Activated gamma-delta T cell (primary cell): ENCODE data around the gene KPNA2.
"Not testable (repeated sequence)": the region's sequence is repeated elsewhere in the genome, so short reads cannot be mapped to it uniquely, and the experiment has no call there.

Experiments
- DNase-seq: peaks from one replicate; lab custom pipeline; 2025; lab: John Stamatoyannopoulos, UW
- total RNA-seq, 2 donors: gene quantifications; one replicate each; lab custom pipeline; 2026; lab: John Stamatoyannopoulos, UW

Gene KPNA2
- 19.6 to 33.0 reads per million in 2 donors for total RNA-seq

DNA sequence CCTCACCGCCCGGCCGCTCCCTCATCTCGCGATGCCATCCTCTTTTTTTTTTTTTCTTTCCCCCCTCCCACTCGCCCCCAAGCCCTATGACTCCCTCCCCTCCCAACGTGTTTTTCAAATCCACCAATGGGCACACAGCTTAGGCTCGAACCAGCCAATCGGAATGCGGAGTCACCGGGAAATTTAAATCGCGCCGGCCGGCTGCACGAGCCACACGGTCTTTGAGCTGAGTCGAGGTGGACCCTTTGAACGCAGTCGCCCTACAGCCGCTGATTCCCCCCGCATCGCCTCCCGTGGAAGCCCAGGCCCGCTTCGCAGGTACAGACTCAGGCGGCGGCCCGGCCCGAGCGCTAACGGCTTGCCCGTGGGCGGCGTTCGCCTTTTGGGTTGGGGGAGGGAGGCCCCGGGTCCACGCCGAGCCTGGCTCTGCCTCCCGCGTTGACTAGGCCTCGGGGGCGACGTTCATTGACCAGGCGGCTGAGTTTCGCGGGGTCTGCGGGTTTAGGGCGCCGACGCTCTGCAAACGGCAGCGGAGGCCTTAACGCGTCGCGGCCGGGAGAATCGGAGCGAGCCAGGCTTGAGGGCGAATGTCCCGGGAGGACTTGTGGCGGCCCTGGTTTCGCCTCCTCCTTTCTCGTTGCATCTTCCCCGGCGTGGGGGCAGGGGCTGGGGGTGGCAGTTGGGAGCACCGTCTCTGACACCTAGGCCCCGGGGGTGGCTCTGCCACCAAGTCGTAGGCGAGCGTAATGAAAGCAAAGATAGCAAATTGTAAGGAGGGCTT, at the start of gene KPNA2:
Gene KPNA2 (plus strand): TSS at position 213 of the 781 bp plus-strand sequence. CDS start 1,398 bp downstream, outside the sequence.
- DNase-seq, result peak; percentile 67

DNA sequence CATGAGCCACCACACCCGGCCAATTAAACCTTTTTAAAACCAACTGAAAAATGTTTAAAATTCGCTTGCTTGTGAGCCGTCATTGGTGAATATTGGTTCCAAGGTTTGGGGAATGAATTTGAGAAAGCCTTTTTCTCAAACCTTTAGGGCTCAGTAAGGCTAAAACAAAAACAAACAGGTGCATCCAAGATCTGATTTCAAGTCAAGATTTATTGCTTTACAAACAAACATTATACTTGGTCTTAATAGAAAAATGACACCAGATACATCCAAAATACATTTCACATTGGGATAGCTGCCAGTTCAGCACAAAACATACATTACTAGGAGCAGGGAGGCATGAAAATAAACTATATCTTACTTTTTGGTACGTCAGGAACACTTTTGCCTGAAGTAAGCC, 44.6 kb upstream of the KPNA2 start:
- no peak for DNase-seq

DNA sequence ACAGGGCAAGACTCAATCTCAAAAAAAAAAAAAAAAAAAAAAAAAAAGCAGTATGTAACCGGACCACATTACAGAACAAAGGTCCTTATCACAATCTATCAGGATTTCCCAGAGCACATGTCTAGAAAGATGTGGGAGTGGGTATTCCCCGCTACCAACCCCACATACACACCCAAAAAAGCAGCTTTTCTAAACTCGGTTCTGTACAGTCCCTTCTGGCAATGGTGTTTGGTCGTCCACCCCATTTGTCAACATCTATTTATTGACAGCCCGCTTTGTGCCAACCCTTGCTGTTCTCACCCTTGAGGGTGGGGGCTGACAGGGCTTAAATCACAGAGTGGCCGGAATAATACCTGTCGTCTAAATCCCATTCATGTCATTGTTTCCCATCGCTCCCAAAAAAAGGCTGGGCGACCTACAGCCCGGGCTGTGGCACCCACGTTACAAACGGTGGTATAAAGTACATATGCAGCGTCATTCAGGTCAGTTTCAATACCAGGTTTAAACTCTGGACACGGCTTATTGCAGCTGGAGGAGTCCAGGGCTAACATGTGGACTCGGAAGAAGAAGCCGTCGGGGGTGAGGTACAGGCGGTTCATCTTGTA, 42.9 kb upstream of the KPNA2 start:
- DNase-seq, result no peak

DNA sequence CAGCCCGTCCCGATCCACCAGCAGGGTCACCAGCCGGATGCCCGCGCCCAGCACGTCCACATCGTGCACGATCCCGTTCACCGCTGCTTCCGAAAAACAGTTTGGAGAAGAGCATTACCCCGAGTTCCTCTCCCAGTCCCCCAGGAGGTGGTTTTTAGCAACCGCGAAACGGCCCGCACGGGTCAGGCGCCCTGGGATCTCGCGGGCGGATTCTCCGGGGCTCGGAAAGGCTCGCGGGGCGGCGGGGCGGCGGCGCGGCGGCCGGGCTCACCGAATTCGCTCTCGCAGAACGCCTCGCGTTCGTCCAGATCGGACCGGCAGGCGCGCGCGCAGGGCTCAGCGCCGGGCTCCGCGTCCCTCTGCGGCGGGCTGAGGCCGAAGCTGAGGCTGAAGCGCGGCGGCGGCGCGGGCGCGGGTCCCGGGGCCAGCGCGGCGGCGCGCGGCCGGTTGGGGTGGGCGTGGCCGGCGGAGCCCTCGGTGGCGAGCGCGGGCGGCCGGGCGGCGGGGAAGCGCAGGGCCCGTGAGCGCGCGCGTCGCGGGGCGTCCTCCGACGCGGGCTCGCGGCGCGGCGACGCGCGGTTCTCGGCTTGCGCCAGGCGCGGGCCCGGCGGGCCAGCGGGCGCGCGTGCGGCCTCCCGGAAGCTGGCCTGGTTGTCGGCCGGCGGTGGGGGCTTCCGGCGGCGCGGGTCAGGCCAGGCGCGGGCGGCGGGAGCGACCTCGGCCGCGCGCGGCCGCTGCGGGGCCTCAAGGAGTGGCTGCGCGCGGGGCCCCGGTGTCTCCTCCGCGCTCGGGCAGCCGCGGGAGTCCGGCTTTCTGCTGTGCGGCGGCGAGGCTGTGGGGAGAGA, 42.2 kb upstream of the KPNA2 start:
- DNase-seq, result peak; percentile 54

DNA sequence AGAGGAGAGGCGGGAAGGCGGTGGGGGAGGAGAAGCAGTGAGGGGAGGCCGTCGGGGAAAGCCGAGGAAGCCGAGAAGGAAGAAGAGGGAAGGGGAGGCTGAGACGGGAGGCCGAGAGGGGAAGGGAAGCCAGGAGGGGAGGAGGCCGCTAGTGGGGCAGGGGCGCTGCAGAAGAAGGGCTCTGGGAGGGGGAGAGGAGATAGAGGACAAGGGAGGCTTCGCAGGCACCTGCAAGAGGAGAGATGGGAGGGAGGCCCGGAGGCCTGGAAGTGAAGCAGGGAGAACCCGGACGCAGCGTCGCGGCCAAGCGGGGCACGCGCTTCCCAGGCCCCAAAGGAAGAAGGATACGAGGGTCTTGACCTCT, 41.6 kb upstream of the KPNA2 start:
- no peak for DNase-seq

DNA sequence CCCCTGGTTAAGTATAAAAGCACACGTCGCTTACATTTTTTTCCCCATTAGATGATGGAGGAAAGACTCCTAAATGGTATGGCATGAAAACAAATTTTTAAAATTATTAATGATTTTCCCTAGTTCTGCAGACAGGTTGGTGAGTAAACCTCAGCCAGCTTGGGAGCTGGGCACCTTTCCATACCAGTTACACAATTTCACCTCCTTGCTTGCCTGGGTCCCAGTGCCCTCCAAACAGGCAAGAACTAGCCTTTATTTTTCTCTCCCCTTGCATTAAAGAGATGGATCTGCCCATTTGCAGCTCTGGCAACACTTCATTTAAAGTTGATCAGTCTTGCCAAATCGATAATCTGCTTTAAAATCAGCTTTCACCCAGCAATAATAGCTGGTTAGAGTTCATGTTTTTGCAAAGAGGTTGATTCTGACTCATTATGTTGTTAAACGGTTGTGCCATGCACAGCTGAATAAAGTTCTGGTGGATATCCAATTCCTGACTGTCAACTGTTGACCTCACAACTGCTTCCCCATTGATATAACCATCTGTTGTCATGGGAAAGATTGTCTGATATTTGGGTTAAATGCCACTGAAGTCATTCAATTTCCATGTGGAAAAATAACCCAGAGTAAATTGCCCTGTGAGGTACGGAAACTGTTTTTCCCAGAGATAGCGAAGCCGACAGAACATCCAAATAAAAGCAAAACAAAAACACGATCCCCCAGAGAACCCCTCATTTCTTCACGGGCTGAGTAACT, 40.5 kb upstream of the KPNA2 start:
- no peak for DNase-seq

DNA sequence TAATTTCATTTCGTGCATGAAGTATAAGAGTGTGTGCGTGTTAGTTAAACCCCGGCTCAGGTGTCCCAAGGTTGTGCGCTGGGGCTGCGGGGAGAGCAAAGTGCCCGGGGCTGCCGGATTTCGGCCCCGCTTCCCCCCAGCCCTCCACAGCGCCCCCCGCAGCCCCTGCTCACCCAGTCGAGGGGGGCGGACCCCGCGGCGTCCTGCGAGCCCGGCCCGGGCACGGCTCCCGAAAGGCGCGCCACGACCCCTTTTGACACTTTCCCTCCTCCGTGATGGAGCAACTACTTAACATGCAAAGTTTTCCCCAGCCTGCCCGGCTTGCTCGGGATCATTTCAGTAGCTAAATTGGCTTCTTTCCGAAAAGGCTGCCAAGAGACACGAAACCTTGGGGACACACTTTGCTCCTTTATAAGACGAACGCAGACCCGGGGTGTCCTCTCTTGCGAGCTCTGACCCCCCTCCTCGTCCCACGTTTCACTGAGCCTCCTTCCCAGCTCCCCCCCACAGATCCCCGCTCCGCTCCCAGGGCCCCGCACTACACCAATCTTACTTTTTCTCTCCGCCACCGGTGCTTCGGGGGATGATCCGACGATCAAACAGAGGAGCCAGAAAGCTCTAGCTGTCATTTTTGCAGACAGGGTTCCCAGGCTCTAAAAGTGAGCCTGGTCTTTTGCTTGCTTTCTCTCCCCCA, 39.8 kb upstream of the KPNA2 start:
- no peak for DNase-seq

DNA sequence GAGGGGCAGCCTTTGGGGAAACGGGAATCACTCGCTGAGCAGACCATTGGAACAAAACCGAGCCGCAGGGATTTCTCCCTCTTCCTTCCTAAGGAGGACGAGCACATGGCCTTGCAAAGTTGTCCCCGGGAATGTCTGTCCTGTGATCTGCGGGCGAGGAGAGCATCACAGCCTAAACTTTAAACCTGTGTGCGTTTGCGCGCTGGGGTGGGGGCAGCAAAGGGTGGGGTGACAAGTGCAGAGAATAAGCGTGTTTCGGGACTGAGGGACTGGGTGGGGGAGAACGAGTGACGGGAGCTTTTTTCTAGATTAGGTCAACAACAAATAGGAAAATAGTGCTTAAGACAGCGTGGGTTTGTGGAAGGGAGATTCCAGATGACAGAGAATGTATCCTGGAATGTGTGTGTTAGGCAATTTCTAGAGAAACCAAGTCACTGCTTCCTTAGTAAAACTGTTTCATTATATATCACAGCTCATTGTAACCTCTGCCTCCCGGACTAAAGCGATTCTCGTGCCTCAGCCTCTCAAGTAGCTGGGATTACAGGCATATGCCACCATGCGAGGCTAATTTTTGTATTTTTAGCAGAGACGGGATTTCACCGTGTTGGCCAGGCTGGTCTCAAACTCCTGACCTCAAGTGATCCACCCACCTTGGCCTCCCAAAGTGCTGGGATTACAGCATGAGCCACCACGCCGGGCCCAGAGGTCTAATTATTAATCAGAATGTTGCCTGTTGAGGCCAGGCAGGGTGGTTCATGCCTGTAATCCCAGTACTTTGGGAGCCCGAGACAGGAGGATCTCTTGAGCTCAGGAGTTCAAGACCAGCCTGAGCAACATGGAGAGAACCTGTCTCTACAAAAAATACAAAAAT, 39.0 kb upstream of the KPNA2 start, which contains the start of gene C17orf58:
Gene C17orf58 (minus strand): TSS at position 169 of the 871 bp plus-strand sequence. CDS start 271 bp downstream, outside the sequence.
- DNase-seq, result not testable (repeated sequence)

DNA sequence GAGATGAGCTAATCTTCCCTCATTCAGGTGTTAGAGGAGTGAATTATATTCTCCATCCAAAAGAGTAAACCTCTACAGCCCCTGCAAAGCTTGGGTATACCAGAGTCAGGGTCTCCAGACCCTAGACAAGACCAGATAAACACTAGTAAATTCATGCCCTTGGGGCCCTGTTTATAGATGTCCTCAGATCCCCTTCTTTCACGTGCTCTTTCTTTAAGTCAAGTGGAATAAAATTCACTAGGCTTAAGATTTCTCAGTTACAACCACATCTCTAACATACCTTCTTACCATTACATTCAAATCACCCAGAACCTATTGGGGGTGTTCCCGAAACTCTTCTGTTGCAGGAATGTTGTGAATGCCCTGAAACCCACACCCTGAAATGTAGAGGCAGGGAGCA, 37.1 kb upstream of the KPNA2 start:
- no peak for DNase-seq

DNA sequence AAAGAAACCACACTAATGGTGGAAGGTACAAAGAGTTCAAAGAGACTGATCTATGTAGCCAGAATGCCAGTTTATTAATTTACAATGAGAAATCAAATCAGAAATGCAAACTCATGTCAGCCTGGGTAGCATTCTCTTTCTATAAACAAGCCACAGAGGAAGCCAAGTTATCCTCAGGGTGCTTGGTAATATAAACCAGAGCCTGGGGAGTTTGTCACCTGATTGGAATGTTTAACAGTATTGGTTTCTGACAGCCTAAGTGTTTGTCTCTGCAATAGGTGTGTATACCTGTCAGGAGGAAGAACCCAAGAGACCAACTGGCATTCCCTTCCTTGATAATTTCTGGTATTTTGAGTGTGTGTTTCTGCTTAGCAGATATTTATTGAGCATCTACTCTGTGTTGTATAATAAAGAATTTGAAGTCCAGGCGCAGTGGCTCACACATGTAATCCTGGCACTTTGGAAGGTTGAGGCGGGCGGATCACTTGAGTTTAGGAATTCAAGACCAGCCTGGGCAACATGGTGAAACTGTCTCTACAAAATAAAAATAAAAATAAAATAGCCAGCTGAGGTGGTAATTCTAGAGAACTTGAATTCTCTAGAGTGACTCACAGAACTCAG, 36.1 kb upstream of the KPNA2 start:
- no peak for DNase-seq

DNA sequence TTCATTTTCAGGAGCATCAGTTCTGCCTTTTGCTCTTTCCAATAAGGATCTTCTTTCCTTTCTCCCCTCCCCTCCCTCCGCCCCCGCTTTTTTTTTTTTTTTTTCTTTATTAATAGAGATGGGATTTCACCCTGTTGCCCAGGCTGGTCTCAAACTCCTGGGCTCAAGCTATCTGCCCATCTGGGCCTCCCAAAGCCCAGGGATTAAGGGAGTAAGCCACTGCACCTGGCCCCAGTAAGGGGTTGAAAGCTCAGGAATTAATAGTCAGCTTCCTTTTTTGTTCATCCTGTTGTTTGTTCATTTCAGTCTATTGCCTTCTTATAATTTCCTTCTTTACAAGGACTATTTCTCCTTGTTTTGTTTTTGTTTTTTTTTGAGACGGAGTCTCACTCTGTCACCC, 31.3 kb upstream of the KPNA2 start:
- no peak for DNase-seq

DNA sequence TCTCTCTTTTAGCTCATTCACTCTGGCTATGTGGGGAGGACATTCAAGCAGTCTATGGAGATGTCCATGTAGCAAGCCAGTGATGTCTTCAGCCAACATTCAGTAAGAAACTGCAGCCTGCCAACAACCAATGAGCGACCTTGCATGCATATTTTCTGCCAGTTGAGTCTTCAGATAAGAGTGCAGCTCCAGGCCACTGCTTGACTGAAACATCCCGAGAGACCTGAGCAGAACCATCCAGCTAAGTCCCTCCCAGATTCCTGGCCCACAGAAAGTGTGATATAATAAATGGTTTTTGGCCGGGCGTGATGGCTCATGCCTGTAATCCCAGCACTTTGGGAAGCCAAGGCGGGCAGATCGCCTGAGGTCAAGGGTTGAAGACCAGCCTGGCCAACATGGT, 28.7 kb upstream of the KPNA2 start:
- no peak for DNase-seq

DNA sequence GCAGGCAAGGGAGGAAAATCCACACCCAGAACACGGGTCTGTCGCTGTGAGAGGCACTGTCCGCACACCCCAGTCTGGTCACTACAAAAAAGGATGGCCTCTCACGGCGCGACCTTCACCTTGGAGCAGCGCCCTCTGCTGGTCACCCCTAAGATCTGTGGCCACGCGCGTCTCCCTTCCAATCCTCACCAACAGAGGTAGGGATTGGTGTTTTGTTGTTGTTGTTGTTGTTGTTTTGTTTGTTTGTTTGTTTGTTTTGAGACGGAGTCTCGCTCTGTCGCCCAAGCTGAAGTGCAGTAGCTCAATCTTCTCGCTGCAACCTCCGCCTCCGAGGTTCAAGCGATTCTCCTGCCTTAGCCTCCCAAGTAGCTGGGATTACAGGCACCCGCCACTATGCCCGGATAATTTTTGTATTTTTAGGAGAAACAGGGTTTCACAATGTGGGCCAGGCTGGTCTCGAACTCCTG, 24.3 kb upstream of the KPNA2 start:
- DNase-seq, result no peak

DNA sequence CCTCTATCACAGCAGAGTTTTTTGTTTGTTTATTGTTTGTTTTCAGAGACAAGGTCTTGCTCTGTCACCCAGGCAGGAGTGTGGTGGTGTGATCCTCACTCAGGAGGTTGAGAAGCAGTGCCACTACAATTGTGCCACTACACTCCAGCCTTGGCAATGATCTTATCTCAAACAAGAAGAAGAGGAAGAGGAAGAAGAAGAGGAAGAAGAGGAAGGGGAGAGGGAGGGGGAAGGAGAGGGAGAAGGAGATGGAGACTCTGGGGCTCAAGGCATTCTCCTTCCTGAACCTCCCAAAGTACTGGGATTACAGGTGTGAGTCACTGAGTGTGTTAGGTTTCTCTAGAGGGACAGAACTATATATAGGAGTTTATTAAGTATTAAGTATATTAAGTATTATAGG, 22.1 kb upstream of the KPNA2 start:
- DNase-seq, result no peak

DNA sequence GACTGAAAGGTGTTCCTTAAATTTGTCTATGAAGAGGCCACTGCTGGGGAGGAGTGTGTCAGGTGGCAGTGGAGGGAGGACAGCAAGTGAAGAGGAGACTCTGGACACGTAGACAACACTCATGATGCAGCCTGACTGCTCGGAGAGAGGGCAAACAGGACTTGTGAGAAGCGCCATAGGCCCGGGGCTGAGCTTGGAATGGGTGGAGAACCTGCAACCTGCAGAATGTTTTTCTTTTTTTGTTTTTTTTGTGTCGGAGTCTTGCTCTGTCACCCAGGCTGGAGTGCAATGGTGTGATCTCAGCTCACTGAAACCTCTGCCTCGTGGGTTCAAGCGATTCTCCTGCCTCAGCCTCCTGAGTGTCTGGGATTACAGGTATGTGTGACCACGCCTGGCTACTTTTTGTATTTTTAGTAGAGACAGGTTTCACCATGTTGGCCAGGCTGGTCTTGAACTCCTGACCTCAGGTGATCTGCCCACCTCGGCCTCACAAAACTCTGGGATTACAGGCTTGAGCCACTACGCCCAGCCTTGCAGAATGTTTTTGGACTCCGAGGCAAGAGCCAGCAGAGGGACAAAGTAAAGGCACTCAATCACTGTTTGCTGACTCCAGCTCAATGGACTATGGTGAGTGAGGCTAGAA, 20.3 kb upstream of the KPNA2 start:
- DNase-seq, result no peak

DNA sequence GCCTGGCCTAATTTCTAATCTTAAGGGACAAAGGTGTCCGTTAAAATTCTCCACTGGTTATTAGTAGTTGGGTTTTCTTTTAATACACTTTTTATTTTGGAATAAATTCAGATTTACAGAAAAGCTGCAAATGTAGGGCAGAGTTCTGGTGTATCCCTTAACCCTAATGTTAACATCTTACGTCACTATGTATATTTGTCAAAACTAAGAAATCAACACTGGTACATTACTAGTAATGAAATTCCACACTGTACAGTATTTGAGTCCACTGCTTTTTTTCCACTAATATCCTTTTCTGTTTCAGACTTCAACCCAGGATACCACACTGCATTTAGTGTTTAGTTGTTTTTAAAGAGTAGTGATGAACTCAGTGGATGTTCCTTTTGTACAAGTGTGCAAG, 18.7 kb upstream of the KPNA2 start:
- no peak for DNase-seq

DNA sequence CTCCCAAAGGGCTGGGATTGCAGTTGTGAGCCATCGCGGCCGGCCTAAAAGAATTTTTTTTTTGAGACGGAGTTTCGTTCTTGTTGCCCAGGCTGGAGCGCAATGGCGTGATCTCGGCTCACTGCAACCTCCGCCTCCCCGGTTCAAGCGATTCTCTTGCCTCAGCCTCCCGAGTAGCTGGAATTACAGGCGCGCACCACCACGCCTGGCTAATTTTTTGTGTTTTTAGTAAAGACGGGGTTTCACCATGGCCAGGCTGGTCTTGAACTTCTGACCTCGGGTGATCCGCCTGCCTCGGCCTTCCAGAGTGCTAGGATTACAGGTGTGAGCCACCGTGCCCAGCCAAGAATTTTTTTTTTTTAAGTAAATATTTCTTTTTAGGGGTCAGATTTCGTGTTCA, 17.0 kb upstream of the KPNA2 start:
- not testable (repeated sequence) for DNase-seq

DNA sequence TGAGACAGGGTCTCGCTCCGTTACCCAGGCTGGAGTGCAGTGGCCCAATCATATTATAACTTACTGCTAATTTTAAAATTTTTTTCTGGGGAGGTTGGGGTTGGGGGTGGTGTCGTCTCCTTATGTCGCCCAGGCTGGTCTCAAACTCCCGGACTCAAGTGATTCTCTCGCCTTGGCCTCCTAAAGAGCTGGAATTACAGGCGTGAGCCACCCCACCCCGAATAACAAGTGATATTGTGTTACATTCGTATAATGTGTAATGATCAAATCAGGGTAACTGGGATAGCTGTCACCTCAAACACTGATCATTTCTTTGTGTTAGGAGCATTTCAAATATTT, 16.2 kb upstream of the KPNA2 start:
- no peak for DNase-seq

DNA sequence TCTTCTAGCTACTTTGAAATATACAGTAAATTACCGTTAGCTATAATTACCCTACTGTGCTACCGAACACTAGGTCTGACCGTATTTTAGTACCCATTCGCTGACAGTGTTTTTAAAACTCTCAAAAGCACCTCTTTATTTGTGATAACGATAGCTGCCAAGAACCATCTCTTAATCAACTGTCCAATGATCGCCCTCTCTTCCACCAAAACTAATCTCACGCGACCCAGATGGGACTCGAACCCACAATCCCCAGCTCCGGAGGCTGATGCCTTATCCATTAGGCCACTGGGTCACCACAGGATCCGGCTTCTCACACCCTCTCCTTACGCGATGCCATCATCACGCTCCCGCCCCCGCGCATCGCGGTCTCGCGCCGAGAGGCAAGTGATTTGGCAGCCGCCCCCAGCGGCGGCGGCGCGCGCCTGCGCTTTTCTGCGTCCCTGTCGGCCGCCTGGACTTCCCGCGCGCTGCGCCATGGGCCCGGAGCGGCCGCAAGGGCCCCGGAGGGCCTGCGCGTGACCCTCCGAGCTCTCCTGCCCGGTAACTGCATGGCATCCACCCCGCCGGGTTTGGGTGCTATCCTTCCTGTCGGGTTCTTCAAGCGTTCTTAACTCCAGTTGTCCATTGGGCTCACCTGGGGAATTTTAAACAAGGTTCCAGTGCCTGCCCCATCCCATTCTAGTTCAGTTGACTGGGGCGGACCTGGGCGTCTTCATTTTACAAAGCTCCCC, 15.7 kb upstream of the KPNA2 start:
- peak; percentile 89 for DNase-seq
